A673 (cell line): ENCODE results near the gene CHID1. TPM values are rescaled to one million over a fixed set of nuclear protein-coding genes. Genes with fewer than 3 reads are reported as not detected.
A peak's percentile ranks its signal among the peaks of the same experiment; 100 is the strongest.

Experiments used
- BruUV-seq: library from RNA; stranded (reverse); fragments of 400-500 nt; replicated peaks from 2 replicates; lab custom pipeline; 2021; lab: Mats Ljungman, UMichigan
- CTCF ChIA-PET: fragments of 300-600 bp; sonication (Branson Sonifier 250); formaldehyde crosslinking; loops from one replicate; lab custom pipeline; 2022; ENCODE audit warnings: antibody characterized with exemption; lab: Charles Lee
- POLR2A ChIA-PET: fragments of 300-600 bp; sonication (Branson Sonifier 250); formaldehyde crosslinking; loops from one replicate; lab custom pipeline; 2022; ENCODE audit warnings: antibody characterized with exemption; ENCODE audit not compliant: low non-redundant PET; lab: Charles Lee
- DNase-seq: peaks from one replicate; pipeline ENCODE4 v3.0.0-alpha.2; 2015; ENCODE audit warnings: low spot score
- H3K27ac ChIP-seq: fragments of 200-600 bp; sonication (generic); 2 replicates; pipeline ENCODE4 v1.5.1; 2016; ENCODE audit warnings: mixed run types, low read depth, mild to moderate bottlenecking, mixed read lengths, antibody characterized with exemption, low read length; ENCODE audit not compliant: poor library complexity, severe bottlenecking
- H3K27me3 ChIP-seq: fragments of 200-600 bp; sonication (generic); replicated peaks from 2 replicates; pipeline ENCODE4 v1.6.1; 2017; ENCODE audit warnings: mixed run types, low read depth, mild to moderate bottlenecking, mixed read lengths, antibody characterized with exemption, low read length; ENCODE audit not compliant: insufficient read depth, poor library complexity
- H3K36me3 ChIP-seq: fragments of 200-600 bp; sonication (generic); 2 replicates; pipeline ENCODE4 v1.6.1; 2016; ENCODE audit warnings: mixed run types, mild to moderate bottlenecking, mixed read lengths, antibody characterized with exemption, low read length; ENCODE audit not compliant: insufficient read depth, poor library complexity, severe bottlenecking
- H3K4me1 ChIP-seq: fragments of 200-600 bp; sonication (generic); 2 replicates; pipeline ENCODE4 v1.6.1; 2017; ENCODE audit warnings: mixed run types, mild to moderate bottlenecking, mixed read lengths, antibody characterized with exemption, low read length; ENCODE audit not compliant: insufficient read depth, poor library complexity, severe bottlenecking
- H3K4me3 ChIP-seq: fragments of 200-600 bp; sonication (generic); 2 replicates; pipeline ENCODE4 v1.5.1; 2016; ENCODE audit warnings: low read depth, mixed run types, mild to moderate bottlenecking, mixed read lengths, low read length; ENCODE audit not compliant: poor library complexity, severe bottlenecking
- H3K9me3 ChIP-seq: fragments of 200-600 bp; sonication (generic); 2 replicates; pipeline ENCODE4 v1.6.1; 2016; ENCODE audit warnings: mixed run types, low read depth, mild to moderate bottlenecking, mixed read lengths, antibody characterized with exemption, low read length; ENCODE audit not compliant: poor library complexity, severe bottlenecking
- CTCF ChIP-seq: fragments of 300-800, 200-600 bp; sonication (generic); conservative IDR thresholded peaks from 2 replicates; pipeline ENCODE4 v1.5.1; 2017; ENCODE audit warnings: low read depth, mild to moderate bottlenecking, antibody characterized with exemption, low read length, moderate library complexity, mixed read lengths
- EZH2 ChIP-seq: fragments of 200-600 bp; sonication (generic); IDR thresholded peaks from 2 replicates; pipeline ENCODE4 v1.6.1; 2017; ENCODE audit warnings: borderline replicate concordance, low read depth, mild to moderate bottlenecking, mixed read lengths, antibody characterized with exemption, low read length; ENCODE audit not compliant: poor library complexity, severe bottlenecking
- intact Hi-C: fragments of 100-400 bp; cut with micrococcal nuclease; formaldehyde crosslinking; loops from one replicate; pipeline ENCODE4 v1.10.0; 2022; ENCODE audit not compliant: unreplicated experiment
- total RNA-seq: library from RNA; stranded (reverse); gene quantifications from 2 replicates; pipeline ENCODE4 v1.2.3, GENCODE V29; 2021

Gene CHID1
- total RNA-seq, 1 experiment from 2014 or later = 105 TPM

- Histone ChIP-seq H3K36me3 (peaks cover 7% of the 10 kb centered on the region), H3K27ac (no peak overlapping the region), H3K27me3 (no peaks in the 10 kb centered on the region), H3K4me1 (no peaks in the 10 kb centered on the region), H3K9me3 (no peaks in the 10 kb centered on the region), H3K4me3 (no peak overlapping the region)
- POLR2A ChIA-PET = no interaction called here
- TF ChIP-seq CTCF (no peak), EZH2 (no peak)
- CTCF ChIA-PET = no interaction called here
- no peak for DNase-seq
- no TSS peak for BruUV-seq
- intact Hi-C loops = no loop called here
Measured at GRCh38 chr11:951507-951906, 40.9 kb upstream of the CHID1 start.

- ChIA-PET POLR2A (no interaction called here), CTCF (no interaction called here)
- peaks cover 2% of the 10 kb centered on the region for H3K4me1 ChIP-seq
Measured at GRCh38 chr11:947744-948143, 37.1 kb upstream of the CHID1 start.

GRCh38 chr11:945986-946385, 35.4 kb upstream of the CHID1 start:
- ChIA-PET CTCF (no interaction called here), POLR2A (no interaction called here)
- DNase-seq = peak; percentile 23
- intact Hi-C loops = no loop called here
- Histone ChIP-seq H3K27ac (no peak overlapping the region), H3K27me3 (no peaks in the 10 kb centered on the region), H3K9me3 (no peaks in the 10 kb centered on the region), H3K36me3 (peaks cover 7% of the 10 kb centered on the region), H3K4me3 (no peak overlapping the region), H3K4me1 (peaks cover 15% of the 10 kb centered on the region)
- no TSS peak for BruUV-seq
- TF ChIP-seq EZH2 (no peak), CTCF (no peak)

More at GRCh38 chr11:947744-948143, 37.1 kb upstream of the CHID1 start:
- H3K9me3 ChIP-seq = no peaks in the 10 kb centered on the region
- peaks cover 7% of the 10 kb centered on the region for H3K36me3 ChIP-seq
- no peaks in the 10 kb centered on the region for H3K27me3 ChIP-seq
- intact Hi-C loops = no loop called here
- no peak for TF ChIP-seq EZH2
- TF ChIP-seq CTCF = no peak
- H3K4me3 ChIP-seq = no peak overlapping the region
- no peak for DNase-seq
- BruUV-seq = no TSS peak
- H3K27ac ChIP-seq = no peak overlapping the region
